ENCODE measurements around the gene LTF.
"Not testable (repeated sequence)": the region's sequence is repeated elsewhere in the genome, so short reads cannot be mapped to it uniquely, and the experiment has no call there.

The LTF gene

DNA sequence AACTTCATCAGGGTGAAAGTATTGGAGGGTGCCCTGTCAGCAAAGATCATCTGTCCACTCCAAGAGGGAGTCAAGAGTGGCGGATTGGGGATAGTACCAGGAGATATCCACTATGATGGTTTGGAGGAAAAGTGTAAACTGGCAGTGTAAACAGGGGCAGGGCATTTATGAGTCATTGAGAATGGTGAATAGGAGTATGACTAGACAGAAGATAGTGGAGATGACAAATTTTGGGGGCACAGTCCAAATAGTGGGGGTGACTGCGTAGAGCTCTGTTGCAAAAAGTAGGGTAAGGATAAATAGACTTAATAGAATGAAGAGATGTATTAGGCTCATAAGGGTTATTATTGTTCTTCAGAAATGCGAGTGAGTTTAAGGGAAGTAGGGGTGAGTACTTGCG, 75.9 kb downstream of the LTF start:
- DNase-seq, result not testable (repeated sequence)

DNA sequence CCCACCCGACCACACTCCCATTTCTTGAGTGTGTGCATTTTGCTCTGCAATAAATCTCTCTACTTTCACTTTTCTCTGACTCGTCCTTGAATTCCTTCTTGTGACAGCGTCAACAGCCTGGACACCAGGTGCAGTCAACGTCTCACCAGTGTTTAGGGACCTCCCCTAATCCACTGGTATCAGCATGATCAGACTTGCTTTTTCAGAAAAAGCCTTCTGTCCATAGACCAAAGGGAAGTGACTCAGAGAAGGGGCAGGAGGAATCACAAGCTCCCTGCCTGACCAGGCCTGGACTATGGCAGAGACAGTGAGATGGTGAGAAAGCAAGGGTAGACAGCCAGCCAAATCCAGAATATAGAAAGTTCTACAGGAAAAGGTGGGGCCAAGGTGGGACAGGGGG, 78.5 kb downstream of the LTF start:
- DNase-seq, result no peak
